Natural killer cell (primary cell): ENCODE results near the gene ACVR1. TPM values are rescaled to one million over a fixed set of nuclear protein-coding genes. Genes with fewer than 3 reads are reported as not detected.

Experiments used
- ATAC-seq, 3 donors: fragments of 150-1000 bp in 2 of 3; fragments of 200-7000 bp in 1 of 3; cut with Tn5 transposase; 1 replicate in 1 of 3; 2 replicates in 2 of 3; pipeline ENCODE4 v1.10.0; 2021; ENCODE audit warnings: mild to moderate bottlenecking in 2 of 3, moderate library complexity in 2 of 3
- DNase-seq, 2 donors: peaks; one replicate each; pipeline versions ENCODE4 v3.0.0 to v3.0.0-alpha.2; 2013 to 2021; ENCODE audit warnings: mixed read lengths in 1 of 2
- H3K27ac ChIP-seq: one replicate; pipeline ENCODE4 v1.5.1; 2013; ENCODE audit warnings: mild to moderate bottlenecking, low read length
- H3K27me3 ChIP-seq: one replicate; pipeline ENCODE4 v1.6.1; 2013; ENCODE audit warnings: low read length; ENCODE audit not compliant: control insufficient read depth, insufficient read depth
- H3K36me3 ChIP-seq: one replicate; pipeline ENCODE4 v1.6.1; 2013; ENCODE audit warnings: low read length; ENCODE audit not compliant: control insufficient read depth, insufficient read depth
- H3K4me1 ChIP-seq: one replicate; pipeline ENCODE4 v1.6.1; 2013; ENCODE audit warnings: low read length; ENCODE audit not compliant: control insufficient read depth, insufficient read depth
- H3K4me3 ChIP-seq: one replicate; pipeline ENCODE4 v1.5.1; 2013; ENCODE audit warnings: low read length
- H3K9me3 ChIP-seq: one replicate; pipeline ENCODE4 v1.6.1; 2013; ENCODE audit warnings: low read length; ENCODE audit not compliant: control insufficient read depth, insufficient read depth
- H3K27ac Mint-ChIP-seq, 2 donors: one replicate each; pipeline ENCODE4 v1.8.0; 2022; ENCODE audit warnings: mild to moderate bottlenecking in 2 of 2, mixed read lengths in 2 of 2, moderate library complexity in 1 of 2
- H3K27me3 Mint-ChIP-seq, 2 donors: one replicate each; pipeline ENCODE4 v1.8.0; 2022; ENCODE audit warnings: low read depth in 2 of 2, mixed read lengths in 2 of 2
- H3K36me3 Mint-ChIP-seq: one replicate; pipeline ENCODE4 v1.8.0; 2022; ENCODE audit warnings: mixed read lengths
- H3K4me1 Mint-ChIP-seq, 2 donors: one replicate each; pipeline ENCODE4 v1.8.0; 2022; ENCODE audit warnings: mixed read lengths in 2 of 2
- H3K4me3 Mint-ChIP-seq: one replicate; pipeline ENCODE4 v1.8.0; 2022; ENCODE audit warnings: mild to moderate bottlenecking, moderate library complexity, mixed read lengths
- H3K9me3 Mint-ChIP-seq, 2 donors: one replicate each; pipeline ENCODE4 v1.8.0; 2022; ENCODE audit warnings: mixed read lengths in 2 of 2
- CTCF ChIP-seq: fragments of 200-600 bp; IDR thresholded peaks from one replicate; pipeline ENCODE4 v1.8.0; 2022; ENCODE audit warnings: antibody characterized with exemption
- WGBS: methylation state at CpG from one replicate; pipeline ENCODE4 v1.1.7; 2013; ENCODE audit warnings: missing lambda C conversion rate; ENCODE audit not compliant: insufficient coverage; 5-methylcytosine and 5-hydroxymethylcytosine counted together
- intact Hi-C: fragments of 100-400 bp; cut with micrococcal nuclease; formaldehyde crosslinking; loops from one replicate; pipeline ENCODE4 v1.14.2; 2022
- total RNA-seq, 4 donors: library from RNA; stranded (reverse); fragments of 120-200 nt in 1 of 4; gene quantifications; one replicate each; pipeline versions ENCODE4 v1.2.3 to v1.2.4, GENCODE V29; 2013 to 2022

ACVR1 gene
- total RNA-seq, 3 donors from 2014 or later (not counting 1 experiment from before 2014, with no cell fraction given) = 3.3 to 6.9 (median 6.1) TPM

GRCh38 chr2:157761520-157761919 lies 114.6 kb downstream of the ACVR1 start:
- TF ChIP-seq CTCF = no peak
- Mint-ChIP-seq H3K27me3 (no peaks in the 10 kb centered on the region), H3K4me3 (no peak overlapping the region), H3K9me3 (no peaks in the 10 kb centered on the region), H3K36me3 (no peaks in the 10 kb centered on the region), H3K4me1 (no peaks in the 10 kb centered on the region), H3K27ac (no peak overlapping the region)
- intact Hi-C loops = no loop called here
- Histone ChIP-seq H3K36me3 (peaks cover 5% of the 10 kb centered on the region), H3K9me3 (no peaks in the 10 kb centered on the region), H3K27ac (no peak overlapping the region), H3K4me3 (no peak overlapping the region), H3K27me3 (no peaks in the 10 kb centered on the region), H3K4me1 (no peaks in the 10 kb centered on the region)
- DNase-seq (no peak), ATAC-seq (no peak)

GRCh38 chr2:157760949-157761348 lies 115.2 kb downstream of the ACVR1 start:
- 94% methylated on average over 5 of the region's 5 CpGs for WGBS

GRCh38 chr2:157759855-157760254 lies 116.3 kb downstream of the ACVR1 start:
- Histone ChIP-seq H3K36me3 (no peaks in the 10 kb centered on the region), H3K9me3 (no peaks in the 10 kb centered on the region), H3K4me1 (no peaks in the 10 kb centered on the region), H3K27ac (no peak overlapping the region), H3K27me3 (no peaks in the 10 kb centered on the region), H3K4me3 (no peak overlapping the region)
- TF ChIP-seq CTCF = no peak
- Mint-ChIP-seq H3K36me3 (no peaks in the 10 kb centered on the region), H3K4me1 (no peaks in the 10 kb centered on the region), H3K9me3 (peaks cover 0 to 2% of the 10 kb centered on the region in 2 donors), H3K4me3 (no peak overlapping the region), H3K27me3 (no peaks in the 10 kb centered on the region), H3K27ac (no peak overlapping the region)
- intact Hi-C loops = no loop called here
- DNase-seq (no peak), ATAC-seq (no peak)

More at GRCh38 chr2:157760949-157761348, 115.2 kb downstream of the ACVR1 start:
- Histone ChIP-seq H3K4me3 (no peak overlapping the region), H3K9me3 (no peaks in the 10 kb centered on the region), H3K27ac (no peak overlapping the region), H3K4me1 (no peaks in the 10 kb centered on the region), H3K27me3 (no peaks in the 10 kb centered on the region), H3K36me3 (peaks cover 2% of the 10 kb centered on the region)
- Mint-ChIP-seq H3K4me3 (no peak overlapping the region), H3K36me3 (no peaks in the 10 kb centered on the region), H3K27me3 (no peaks in the 10 kb centered on the region), H3K4me1 (no peaks in the 10 kb centered on the region), H3K27ac (no peak overlapping the region), H3K9me3 (peaks cover 0 to 2% of the 10 kb centered on the region in 2 donors)
- ATAC-seq (no peak), DNase-seq (no peak)
- intact Hi-C loops = no loop called here
- no peak for TF ChIP-seq CTCF

GRCh38 chr2:157758586-157758985 lies 117.5 kb downstream of the ACVR1 start:
- H3K9me3 ChIP-seq = no peaks in the 10 kb centered on the region
- no peaks in the 10 kb centered on the region for H3K4me1 ChIP-seq
- no peak for DNase-seq
- H3K36me3 ChIP-seq = no peaks in the 10 kb centered on the region
- Mint-ChIP-seq H3K27me3 (no peaks in the 10 kb centered on the region), H3K27ac (no peak overlapping the region), H3K4me3 (no peak overlapping the region), H3K4me1 (no peaks in the 10 kb centered on the region), H3K9me3 (peaks cover 0 to 2% of the 10 kb centered on the region in 2 donors), H3K36me3 (no peaks in the 10 kb centered on the region)
- H3K27me3 ChIP-seq = no peaks in the 10 kb centered on the region
- H3K4me3 ChIP-seq = no peak overlapping the region
- no peak for TF ChIP-seq CTCF
- no peak for ATAC-seq
- intact Hi-C loops = no loop called here
- H3K27ac ChIP-seq = no peak overlapping the region
- whole genome bisulfite sequencing = no CpG with 5 or more reads among the region's 2 CpGs
